H1 (cell line): ENCODE measurements around the gene KIF26A. TPM values are rescaled to one million over a fixed set of nuclear protein-coding genes. Genes with fewer than 3 reads are reported as not detected.

ENCODE experiments used
- CHD7 ChIP-seq: fragments of 300-600 bp; sonication (generic); IDR thresholded peaks from 2 replicates; pipeline ENCODE4 v1.7.1; 2012; ENCODE audit warnings: low read length, moderate library complexity, mild to moderate bottlenecking, inconsistent platforms; ENCODE audit not compliant: insufficient replicate concordance
- E2F6 ChIP-seq: IDR thresholded peaks from 2 replicates; pipeline ENCODE4 v1.6.1; 2012; ENCODE audit warnings: inconsistent platforms
- EP300 ChIP-seq, 2 experiments: IDR thresholded peaks; 1 replicate in 1 of 2; 2 replicates in 1 of 2; pipeline ENCODE4 v1.6.1; 2011 to 2012; ENCODE audit warnings: low read depth in 2 of 2, low read length in 2 of 2, mild to moderate bottlenecking in 2 of 2, borderline replicate concordance in 1 of 2, inconsistent platforms in 1 of 2, moderate library complexity in 1 of 2
- HDAC6 ChIP-seq: IDR thresholded peaks from one replicate; pipeline ENCODE4 v1.7.1; 2012; ENCODE audit warnings: low read depth, mild to moderate bottlenecking, inconsistent platforms, low read length, moderate library complexity
- PHF8 ChIP-seq: fragments of 200-600 bp; sonication (generic); conservative IDR thresholded peaks from 2 replicates; pipeline ENCODE4 v1.7.1; 2012; ENCODE audit warnings: low read depth, mild to moderate bottlenecking, inconsistent platforms, low read length, moderate library complexity
- RAD21 ChIP-seq, 2 experiments: IDR thresholded peaks in 1 of 2; conservative IDR thresholded peaks in 1 of 2; 2 replicates each; pipeline ENCODE4 v1.6.1; 2011; ENCODE audit warnings: low read depth in 2 of 2, low read length in 2 of 2, improper control_type of control experiment in 1 of 2, inconsistent platforms in 1 of 2, mild to moderate bottlenecking in 1 of 2, moderate library complexity in 1 of 2
- SIN3A ChIP-seq, 2 experiments: IDR thresholded peaks in 1 of 2; conservative IDR thresholded peaks in 1 of 2; 2 replicates each; pipeline ENCODE4 v1.6.1; 2011 to 2012; ENCODE audit warnings: low read length in 2 of 2, improper control_type of control experiment in 1 of 2, low read depth in 1 of 2, mild to moderate bottlenecking in 1 of 2
- TEAD4 ChIP-seq: IDR thresholded peaks from 2 replicates; pipeline ENCODE4 v1.6.1; 2012; ENCODE audit warnings: low read depth, low read length, inconsistent platforms, mixed read lengths
- USF2 ChIP-seq: IDR thresholded peaks from 2 replicates; pipeline ENCODE4 v1.6.1; 2011; ENCODE audit warnings: low read length, improper control_type of control experiment
- polyA plus RNA-seq, 7 experiments: library from polyadenylated mRNA; depleted of rRNA in 3 of 7; stranded (reverse) in 5 of 7; unstranded in 2 of 7; fragments of >200 nt in 5 of 7; fragments of 200-250 nt in 2 of 7; gene quantifications; 1 replicate in 5 of 7; 2 replicates in 1 of 7; 4 replicates in 1 of 7; pipeline versions ENCODE4 v1.2.1 to v1.2.3, GENCODE V29; 2011 to 2013; ENCODE audit warnings: missing spikeins in 2 of 7, mixed read lengths in 2 of 7
- total RNA-seq: library from RNA; stranded (reverse); fragmentation: NEBNext Ultra II Directional; extraction: Animal tissue kit (Norgen Biotek cat#: 25700); gene quantifications from 2 replicates; pipeline ENCODE4 v1.2.1, GENCODE V29; 2021

The KIF26A gene
- total and polyA plus RNA-seq, 2 of the 8 experiments (the other 6 are each of a cell fraction or from before 2014, with no cell fraction given) = 11.5 to 41.6 TPM

GRCh38 chr14:104211215-104211614 lies 72.8 kb downstream of the KIF26A start (continued):
- TF ChIP-seq CHD7 (no peak), SIN3A (conservative IDR thresholded peaks at IDR 0.05 in 1 of 2, IDR thresholded peaks at IDR 0.05 in 1 of 2; ENCODE audit: low read depth in 1 of 2, low read length in 2 of 2) (no peak), EP300 (IDR thresholded peaks at IDR 0.05; ENCODE audit: borderline replicate concordance in 1 of 2, low read depth in 2 of 2, low read length in 2 of 2) (no peak), TEAD4 (no peak), PHF8 (no peak), RAD21 (IDR thresholded peaks at IDR 0.05 in 1 of 2, conservative IDR thresholded peaks at IDR 0.05 in 1 of 2; ENCODE audit: low read depth in 2 of 2, low read length in 2 of 2) (no peak), E2F6 (no peak), HDAC6 (no peak), USF2 (no peak)
